Mesenchymal stem cell (in vitro differentiated cells and primary cell): ENCODE data around the gene WBP2.

Source experiments
- DNase-seq: peaks from one replicate; pipeline ENCODE4 v3.0.0-alpha.2; 2013
- H2AFZ ChIP-seq: one replicate; pipeline ENCODE4 v1.6.1; 2013; ENCODE audit warnings: low read depth, mild to moderate bottlenecking, control low read depth, inconsistent platforms, low read length, moderate library complexity
- H2AK5ac ChIP-seq: 2 replicates; pipeline ENCODE4 v1.6.1; 2013; ENCODE audit warnings: low read length, moderate library complexity, mild to moderate bottlenecking, inconsistent platforms; ENCODE audit not compliant: severe bottlenecking
- H2BK120ac ChIP-seq: one replicate; pipeline ENCODE4 v1.6.1; 2013; ENCODE audit warnings: low read depth, mild to moderate bottlenecking, inconsistent platforms, low read length, moderate library complexity
- H2BK12ac ChIP-seq, 2 experiments: one replicate each; pipeline ENCODE4 v1.6.1; 2013; ENCODE audit warnings: inconsistent platforms in 2 of 2, low read length in 2 of 2, mild to moderate bottlenecking in 2 of 2, moderate library complexity in 2 of 2, control low read depth in 1 of 2
- H2BK15ac ChIP-seq: one replicate; pipeline ENCODE4 v1.6.1; 2013; ENCODE audit warnings: mild to moderate bottlenecking, low read depth, inconsistent platforms; ENCODE audit not compliant: poor library complexity, severe bottlenecking
- H2BK5ac ChIP-seq: 2 replicates; pipeline ENCODE4 v1.6.1; 2013; ENCODE audit warnings: low read depth, mild to moderate bottlenecking, low read length, control low read depth, inconsistent platforms; ENCODE audit not compliant: poor library complexity, severe bottlenecking
- H3K14ac ChIP-seq, 2 experiments: one replicate each; pipeline ENCODE4 v1.6.1; 2013; ENCODE audit warnings: inconsistent platforms in 2 of 2, low read length in 2 of 2, control low read depth in 1 of 2, mild to moderate bottlenecking in 1 of 2, moderate library complexity in 1 of 2
- H3K18ac ChIP-seq, 2 experiments: one replicate each; pipeline ENCODE4 v1.6.1; 2013; ENCODE audit warnings: inconsistent platforms in 2 of 2, low read length in 2 of 2, control low read depth in 1 of 2, low read depth in 1 of 2, mild to moderate bottlenecking in 1 of 2
- H3K23ac ChIP-seq, 2 experiments: one replicate each; pipeline ENCODE4 v1.6.1; 2013; ENCODE audit warnings: inconsistent platforms in 2 of 2, low read length in 2 of 2, mild to moderate bottlenecking in 2 of 2, moderate library complexity in 2 of 2, control low read depth in 1 of 2
- H3K27ac ChIP-seq: 2 replicates; pipeline ENCODE4 v1.5.1; 2013; ENCODE audit warnings: mild to moderate bottlenecking, moderate library complexity, low read length, control low read depth, inconsistent platforms; ENCODE audit not compliant: poor library complexity, severe bottlenecking
- H3K27me3 ChIP-seq, 2 experiments: 2 replicates each; pipeline versions ENCODE4 v1.6.1 to v1.7.0; 2013; ENCODE audit warnings: low read length in 2 of 2, mild to moderate bottlenecking in 2 of 2, moderate library complexity in 2 of 2, control low read depth in 1 of 2, inconsistent platforms in 1 of 2; ENCODE audit not compliant: control insufficient read depth in 1 of 2, insufficient read depth in 1 of 2
- H3K36me3 ChIP-seq, 2 experiments: 2 replicates each; pipeline versions ENCODE4 v1.6.1 to v1.7.0; 2013; ENCODE audit warnings: low read length in 2 of 2, control low read depth in 1 of 2, inconsistent platforms in 1 of 2, low read depth in 1 of 2, mild to moderate bottlenecking in 1 of 2; ENCODE audit not compliant: insufficient read depth in 2 of 2, control insufficient read depth in 1 of 2
- H3K4ac ChIP-seq, 2 experiments: one replicate each; pipeline ENCODE4 v1.6.1; 2013; ENCODE audit warnings: inconsistent platforms in 2 of 2, low read length in 2 of 2, mild to moderate bottlenecking in 2 of 2, moderate library complexity in 2 of 2, control low read depth in 1 of 2, low read depth in 1 of 2
- H3K4me1 ChIP-seq: 2 replicates; pipeline ENCODE4 v1.6.1; 2013; ENCODE audit warnings: low read depth, low read length, control low read depth; ENCODE audit not compliant: control insufficient read depth, insufficient read depth
- H3K4me2 ChIP-seq: 2 replicates; pipeline ENCODE4 v1.6.1; 2013; ENCODE audit warnings: low read length, mild to moderate bottlenecking, inconsistent platforms; ENCODE audit not compliant: poor library complexity, severe bottlenecking
- H3K4me3 ChIP-seq, 2 experiments: 2 replicates each; pipeline versions ENCODE4 v1.5.1 to v1.7.0; 2013; ENCODE audit warnings: low read length in 2 of 2, mild to moderate bottlenecking in 2 of 2, control low read depth in 1 of 2, low read depth in 1 of 2; ENCODE audit not compliant: insufficient read depth in 1 of 2
- H3K79me1 ChIP-seq: replicated peaks from 2 replicates; pipeline ENCODE4 v1.6.1; 2013; ENCODE audit warnings: mild to moderate bottlenecking, control low read depth, low read length, inconsistent platforms; ENCODE audit not compliant: poor library complexity, severe bottlenecking
- H3K9ac ChIP-seq: 2 replicates; pipeline ENCODE4 v1.7.0; 2013; ENCODE audit warnings: mild to moderate bottlenecking, low read length, moderate library complexity
- H3K9me3 ChIP-seq: 2 replicates; pipeline ENCODE4 v1.7.0; 2013; ENCODE audit warnings: mild to moderate bottlenecking, low read length; ENCODE audit not compliant: control insufficient read depth
- H4K8ac ChIP-seq: one replicate; pipeline ENCODE4 v1.6.1; 2013; ENCODE audit warnings: inconsistent platforms, mild to moderate bottlenecking, low read length, moderate library complexity
- H4K91ac ChIP-seq: one replicate; pipeline ENCODE4 v1.6.1; 2013; ENCODE audit warnings: mild to moderate bottlenecking, low read length, inconsistent platforms
- WGBS: methylation state at CpG from one replicate; pipeline ENCODE4 v1.1.7; 2013; ENCODE audit warnings: mixed read lengths; 5-methylcytosine and 5-hydroxymethylcytosine counted together

Gene WBP2

GRCh38 chr17:75824050-75824552 lies 31.0 kb downstream of the WBP2 start:
- Histone ChIP-seq H2BK12ac (no peak overlapping the region), H3K27me3 (no peaks in the 10 kb centered on the region), H3K18ac (no peak overlapping the region), H2AFZ (no peak overlapping the region), H3K23ac (no peak overlapping the region), H2AK5ac (no peak overlapping the region), H3K14ac (no peak overlapping the region), H2BK120ac (no peak overlapping the region), H3K9ac (no peak overlapping the region), H2BK5ac (no peak overlapping the region), H3K4me2 (no peak overlapping the region), H3K36me3 (peaks cover 63 to 80% of the 10 kb centered on the region in 2 experiments), H4K91ac (no peak overlapping the region), H3K27ac (no peak overlapping the region), H2BK15ac (no peak overlapping the region), H3K79me1 (peaks cover 7% of the 10 kb centered on the region), H3K4me1 (peaks cover 21% of the 10 kb centered on the region), H3K4me3 (no peak overlapping the region), H3K4ac (no peak overlapping the region), H4K8ac (no peak overlapping the region), H3K9me3 (no peaks in the 10 kb centered on the region)
- 96% methylated on average over 9 of the region's 13 CpGs for WGBS
- no peak for DNase-seq

GRCh38 chr17:75823257-75824041 lies 31.7 kb downstream of the WBP2 start:
- Histone ChIP-seq H3K79me1 (peaks cover 9% of the 10 kb centered on the region), H2BK12ac (no peak overlapping the region), H3K18ac (no peak overlapping the region), H3K27ac (no peak overlapping the region), H3K14ac (no peak overlapping the region), H2AK5ac (no peak overlapping the region), H2BK5ac (no peak overlapping the region), H2BK15ac (no peak overlapping the region), H3K23ac (no peak overlapping the region), H4K91ac (no peak overlapping the region), H2AFZ (no peak overlapping the region), H3K4ac (no peak overlapping the region), H4K8ac (no peak overlapping the region), H3K36me3 (peaks cover 69 to 82% of the 10 kb centered on the region in 2 experiments), H3K4me3 (no peak overlapping the region), H3K4me2 (no peak overlapping the region), H2BK120ac (no peak overlapping the region), H3K9ac (no peak overlapping the region), H3K27me3 (no peaks in the 10 kb centered on the region), H3K9me3 (no peaks in the 10 kb centered on the region), H3K4me1 (peaks cover 16% of the 10 kb centered on the region)
- no peak for DNase-seq
- 95% methylated on average over 23 of the region's 28 CpGs for WGBS

- WGBS: 98% methylated on average over 3 of the region's 3 CpGs
- H3K9ac ChIP-seq: no peak overlapping the region
- H3K18ac ChIP-seq: no peak overlapping the region
- H2BK120ac ChIP-seq: no peak overlapping the region
- no peak overlapping the region for H4K8ac ChIP-seq
- DNase-seq: no peak
- no peak overlapping the region for H2AFZ ChIP-seq
- no peak overlapping the region for H3K14ac ChIP-seq
- H2BK15ac ChIP-seq: no peak overlapping the region
- peaks cover 76 to 89% of the 10 kb centered on the region in 2 experiments for H3K36me3 ChIP-seq
- H3K27ac ChIP-seq: no peak overlapping the region
- no peak overlapping the region for H3K23ac ChIP-seq
- no peak overlapping the region for H3K4me2 ChIP-seq
- H3K79me1 ChIP-seq: peaks cover 9% of the 10 kb centered on the region
- no peak overlapping the region for H3K4me3 ChIP-seq
- no peak overlapping the region for H4K91ac ChIP-seq
- peaks cover 11% of the 10 kb centered on the region for H3K4me1 ChIP-seq
- no peak overlapping the region for H2BK5ac ChIP-seq
- H3K27me3 ChIP-seq: no peaks in the 10 kb centered on the region
- H2BK12ac ChIP-seq: no peak overlapping the region
- H2AK5ac ChIP-seq: no peak overlapping the region
- H3K4ac ChIP-seq: no peak overlapping the region
- H3K9me3 ChIP-seq: no peaks in the 10 kb centered on the region
Observed at GRCh38 chr17:75822800-75823166, 32.4 kb downstream of the WBP2 start.

- H3K14ac ChIP-seq: no peak overlapping the region
- H3K27ac ChIP-seq: no peak overlapping the region
- no peak overlapping the region for H3K4me2 ChIP-seq
- H3K9me3 ChIP-seq: no peaks in the 10 kb centered on the region
- H3K27me3 ChIP-seq: no peaks in the 10 kb centered on the region
- H3K79me1 ChIP-seq: peaks cover 13% of the 10 kb centered on the region
- no peak overlapping the region for H2BK120ac ChIP-seq
- peaks cover 81 to 94% of the 10 kb centered on the region in 2 experiments for H3K36me3 ChIP-seq
- no peak overlapping the region for H4K91ac ChIP-seq
- DNase-seq: no peak
- H3K4ac ChIP-seq: no peak overlapping the region
- peaks cover 6% of the 10 kb centered on the region for H3K4me1 ChIP-seq
- H3K9ac ChIP-seq: no peak overlapping the region
- no peak overlapping the region for H3K18ac ChIP-seq
- H2AK5ac ChIP-seq: no peak overlapping the region
- H4K8ac ChIP-seq: no peak overlapping the region
- no peak overlapping the region for H3K23ac ChIP-seq
- WGBS: 95% methylated on average over 18 of the region's 18 CpGs
- no peak overlapping the region for H3K4me3 ChIP-seq
- H2BK12ac ChIP-seq: no peak overlapping the region
- H2BK15ac ChIP-seq: no peak overlapping the region
- no peak overlapping the region for H2AFZ ChIP-seq
- no peak overlapping the region for H2BK5ac ChIP-seq
Observed at GRCh38 chr17:75822119-75822799, 32.9 kb downstream of the WBP2 start.
